ENCODE results near the gene HDAC3.

Gene HDAC3

GRCh38 chr5:141662028-141662427 lies 25.4 kb upstream of the HDAC3 start:
- in situ Hi-C loops (cut with MboI; ENCODE audit: low sequenced_read_pairs) = no loop called here

- in situ Hi-C loops (cut with MboI; ENCODE audit: low sequenced_read_pairs) = no loop called here
Measured at GRCh38 chr5:141657937-141658545, 21.4 kb upstream of the HDAC3 start.

GRCh38 chr5:141657404-141657803 lies 20.8 kb upstream of the HDAC3 start:
- in situ Hi-C loops (cut with MboI; ENCODE audit: low sequenced_read_pairs) = no loop called here

GRCh38 chr5:141656396-141656795 lies 19.7 kb upstream of the HDAC3 start:
- in situ Hi-C loops (cut with MboI; ENCODE audit: low sequenced_read_pairs) = no loop called here

- in situ Hi-C loops (cut with MboI; ENCODE audit: low sequenced_read_pairs) = no loop called here
Measured at GRCh38 chr5:141655020-141655419, 18.4 kb upstream of the HDAC3 start.

GRCh38 chr5:141654298-141654697 lies 17.6 kb upstream of the HDAC3 start:
- in situ Hi-C loops (cut with MboI; ENCODE audit: low sequenced_read_pairs) = no loop called here

GRCh38 chr5:141651728-141652105 lies 15.1 kb upstream of the HDAC3 start:
- in situ Hi-C loops (cut with MboI; ENCODE audit: low sequenced_read_pairs) = no loop called here

- in situ Hi-C loops (cut with MboI; ENCODE audit: low sequenced_read_pairs) = no loop called here
Measured at GRCh38 chr5:141650851-141651727, 14.4 kb upstream of the HDAC3 start, which contains the start of gene FCHSD1. TSS of gene FCHSD1 (minus strand) at chr5:141651418. CDS start at chr5:141651368, 50 bp downstream.

GRCh38 chr5:141649972-141650371 lies 13.3 kb upstream of the HDAC3 start:
- in situ Hi-C loops (cut with MboI; ENCODE audit: low sequenced_read_pairs) = no loop called here

GRCh38 chr5:141649056-141649688 lies 12.5 kb upstream of the HDAC3 start:
- in situ Hi-C loops (cut with MboI; ENCODE audit: low sequenced_read_pairs) = no loop called here

GRCh38 chr5:141647851-141648250 lies 11.2 kb upstream of the HDAC3 start:
- in situ Hi-C loops (cut with MboI; ENCODE audit: low sequenced_read_pairs) = no loop called here

- in situ Hi-C loops (cut with MboI; ENCODE audit: low sequenced_read_pairs) = no loop called here
Measured at GRCh38 chr5:141647242-141647641, 10.6 kb upstream of the HDAC3 start.

GRCh38 chr5:141646026-141646425 lies 9.4 kb upstream of the HDAC3 start:
- in situ Hi-C loops (cut with MboI; ENCODE audit: low sequenced_read_pairs) = no loop called here

- in situ Hi-C loops (cut with MboI; ENCODE audit: low sequenced_read_pairs) = no loop called here
Measured at GRCh38 chr5:141641634-141642267, 5.1 kb upstream of the HDAC3 start.

GRCh38 chr5:141640698-141641097 lies 4.0 kb upstream of the HDAC3 start:
- in situ Hi-C loops (cut with MboI; ENCODE audit: low sequenced_read_pairs) = no loop called here

- in situ Hi-C loops (cut with MboI; ENCODE audit: low sequenced_read_pairs) = no loop called here
Measured at GRCh38 chr5:141640051-141640415, 3.4 kb upstream of the HDAC3 start.

GRCh38 chr5:141639357-141640050 lies 2.9 kb upstream of the HDAC3 start:
- in situ Hi-C loops (cut with MboI; ENCODE audit: low sequenced_read_pairs) = no loop called here

GRCh38 chr5:141638771-141639170 lies 2.1 kb upstream of the HDAC3 start:
- in situ Hi-C loops (cut with MboI; ENCODE audit: low sequenced_read_pairs) = no loop called here

GRCh38 chr5:141637767-141638419 lies 1.2 kb upstream of the HDAC3 start:
- in situ Hi-C loops (cut with MboI; ENCODE audit: low sequenced_read_pairs) = no loop called here

- in situ Hi-C loops (cut with MboI; ENCODE audit: low sequenced_read_pairs) = no loop called here
Measured at GRCh38 chr5:141637123-141637766, 596 bp upstream of the HDAC3 start.

Data from HL-60/S4 (cell line).